Mesenteric fat pad (tissue), 1 donor: Measurements from ENCODE around the gene TARS2. TPM values are rescaled to one million over a fixed set of nuclear protein-coding genes. Genes with fewer than 3 reads are reported as not detected.

ENCODE experiments used
- DNase-seq: peaks from one replicate; pipeline ENCODE4 v3.0.0-alpha.2; 2020; ENCODE audit warnings: low spot score
- total RNA-seq: library from RNA; stranded (reverse); fragmentation: NEBNext Ultra II Directional; extraction: Animal tissue kit (Norgen Biotek cat#: 25700); gene quantifications from one replicate; pipeline ENCODE4 v1.2.1, GENCODE V29; 2021
- donor health status: DM: yes; HTN: yes; CAD: no.

TARS2 gene
- total RNA-seq, 1 donor from 2014 or later: 14.0 TPM

- DNase-seq: no peak
These were observed 49.9 kb downstream of the TARS2 start for GRCh38 chr1:150536836-150537731.

GRCh38 chr1:150537732-150538684, 50.8 kb downstream of the TARS2 start:
- DNase-seq: no peak

GRCh38 chr1:150543500-150544143, 56.4 kb downstream of the TARS2 start:
- DNase-seq: no peak

GRCh38 chr1:150544204-150544603, 57.0 kb downstream of the TARS2 start:
- no peak for DNase-seq

GRCh38 chr1:150545486-150546032, 58.3 kb downstream of the TARS2 start:
- no peak for DNase-seq

- no peak for DNase-seq
These were observed 59.2 kb downstream of the TARS2 start for GRCh38 chr1:150546294-150546937.

- no peak for DNase-seq
These were observed 61.1 kb downstream of the TARS2 start for GRCh38 chr1:150548324-150548631.

- DNase-seq: no peak
These were observed 61.6 kb downstream of the TARS2 start, which contains the start of gene ADAMTSL4 for GRCh38 chr1:150548632-150549495. ADAMTSL4 (plus strand) TSS chr1:150549408; CDS start chr1:150552289, 2,881 bp downstream.

- DNase-seq: no peak
These were observed 62.4 kb downstream of the TARS2 start for GRCh38 chr1:150549496-150550221.

GRCh38 chr1:150550222-150551050, 63.2 kb downstream of the TARS2 start:
- no peak for DNase-seq

GRCh38 chr1:150551051-150551783, 64.0 kb downstream of the TARS2 start:
- DNase-seq: no peak

GRCh38 chr1:150551784-150552127, 64.5 kb downstream of the TARS2 start:
- no peak for DNase-seq

GRCh38 chr1:150552128-150552910, 65.1 kb downstream of the TARS2 start:
- peak; percentile 96 for DNase-seq

- DNase-seq: no peak
These were observed 65.7 kb downstream of the TARS2 start for GRCh38 chr1:150552911-150553289.

- DNase-seq: no peak
These were observed 66.3 kb downstream of the TARS2 start for GRCh38 chr1:150553392-150554085.

- DNase-seq: no peak
These were observed 66.8 kb downstream of the TARS2 start for GRCh38 chr1:150554086-150554452.
